Mucosa of stomach (tissue), 1 donor: Measurements from ENCODE around the gene CACNA1G.
A peak's percentile ranks its signal among the peaks of the same experiment; 100 is the strongest.

Experiments
- H3K27me3 ChIP-seq: one replicate; pipeline ENCODE4 v1.7.0; 2013; ENCODE audit warnings: mild to moderate bottlenecking, low read length; ENCODE audit not compliant: control insufficient read depth, insufficient read depth
- H3K36me3 ChIP-seq: one replicate; pipeline ENCODE4 v1.7.0; 2013; ENCODE audit warnings: low read length; ENCODE audit not compliant: control insufficient read depth, insufficient read depth
- H3K4me1 ChIP-seq: one replicate; pipeline ENCODE4 v1.7.0; 2013; ENCODE audit warnings: mild to moderate bottlenecking, low read length; ENCODE audit not compliant: control insufficient read depth, insufficient read depth
- H3K4me3 ChIP-seq: one replicate; pipeline ENCODE4 v1.7.0; 2013; ENCODE audit warnings: low read length
- H3K9ac ChIP-seq: one replicate; pipeline ENCODE4 v1.7.0; 2013; ENCODE audit warnings: mild to moderate bottlenecking, low read length, moderate library complexity
- H3K9me3 ChIP-seq: one replicate; pipeline ENCODE4 v1.7.0; 2013; ENCODE audit warnings: mild to moderate bottlenecking, low read length, moderate library complexity; ENCODE audit not compliant: control insufficient read depth
- donor health status: Pancreatic carcinoma.

The CACNA1G gene

DNA sequence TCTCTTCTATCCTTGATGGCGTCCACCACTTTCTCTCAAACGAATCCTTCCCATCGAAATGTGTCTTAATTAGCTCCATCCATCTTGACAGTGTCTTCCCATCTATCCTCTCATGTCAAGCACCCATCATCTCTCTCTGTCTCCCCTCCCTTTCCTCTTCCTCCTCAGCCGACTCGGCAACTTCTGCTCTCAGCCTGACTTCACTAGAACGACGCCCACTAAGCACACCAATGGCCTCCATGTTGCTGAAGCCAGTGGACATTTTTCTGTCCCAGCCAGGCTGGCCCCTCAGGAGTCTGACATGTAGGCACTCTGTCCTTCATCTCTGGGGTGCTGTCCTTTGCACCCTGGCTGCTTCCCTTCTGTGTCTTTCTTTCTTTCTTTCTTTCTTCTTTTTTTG is 16.0 kb upstream of the CACNA1G start:
- peaks cover 88% of the 10 kb centered on the region for H3K4me1 ChIP-seq

DNA sequence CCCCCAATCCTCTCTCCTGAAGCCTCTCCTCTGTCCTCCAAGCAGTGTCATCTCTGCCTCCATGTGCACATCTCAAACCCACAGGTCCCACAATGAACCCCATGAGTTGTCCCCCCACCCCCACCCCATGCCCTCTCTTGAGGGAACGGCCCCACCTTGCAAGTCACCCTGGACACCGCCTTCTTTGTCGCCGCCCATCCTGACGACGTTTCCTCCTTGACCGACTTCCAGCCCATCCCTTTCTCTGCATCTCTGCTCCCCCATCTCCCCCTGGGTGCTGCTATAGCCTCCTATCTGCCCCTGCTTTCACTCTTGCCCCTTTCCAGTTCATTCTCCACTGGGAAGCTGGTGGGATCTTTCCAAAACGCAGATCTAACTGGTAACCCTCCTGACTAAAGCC is 15.2 kb upstream of the CACNA1G start:
- H3K4me1 ChIP-seq = peaks cover 81% of the 10 kb centered on the region
- H3K4me3 ChIP-seq = no peak overlapping the region
- no peak overlapping the region for H3K9ac ChIP-seq
- peaks cover 4% of the 10 kb centered on the region for H3K36me3 ChIP-seq
- H3K9me3 ChIP-seq = no peaks in the 10 kb centered on the region
- no peaks in the 10 kb centered on the region for H3K27me3 ChIP-seq

More for the DNA sequence above, 16.0 kb upstream of the CACNA1G start:
- H3K27me3 ChIP-seq = no peaks in the 10 kb centered on the region
- peaks cover 9% of the 10 kb centered on the region for H3K36me3 ChIP-seq
- H3K9me3 ChIP-seq = no peaks in the 10 kb centered on the region
- no peak overlapping the region for H3K9ac ChIP-seq
- H3K4me3 ChIP-seq = no peak overlapping the region

DNA sequence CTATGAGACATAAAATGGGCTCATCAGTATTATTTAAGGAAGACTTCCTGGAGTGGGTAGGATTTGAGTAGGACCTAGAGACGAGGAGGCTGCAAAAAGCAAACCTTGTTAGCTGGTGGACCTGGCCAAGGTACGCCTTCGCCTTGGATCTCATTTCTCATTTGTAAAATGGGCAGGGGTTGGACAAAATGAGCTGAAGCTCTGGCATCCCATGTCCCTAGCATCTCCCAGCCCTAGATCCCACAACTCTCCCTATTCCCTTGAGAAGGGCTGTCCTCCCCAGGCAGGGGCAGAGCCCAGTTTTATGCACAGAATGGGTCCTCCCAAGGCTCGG is 13.8 kb upstream of the CACNA1G start:
- peaks cover 80% of the 10 kb centered on the region for H3K4me1 ChIP-seq
- H3K27me3 ChIP-seq = no peaks in the 10 kb centered on the region
- no peaks in the 10 kb centered on the region for H3K9me3 ChIP-seq
- peaks cover 4% of the 10 kb centered on the region for H3K36me3 ChIP-seq
- H3K4me3 ChIP-seq = no peak overlapping the region
- H3K9ac ChIP-seq = peak overlapping the region; percentile 95

DNA sequence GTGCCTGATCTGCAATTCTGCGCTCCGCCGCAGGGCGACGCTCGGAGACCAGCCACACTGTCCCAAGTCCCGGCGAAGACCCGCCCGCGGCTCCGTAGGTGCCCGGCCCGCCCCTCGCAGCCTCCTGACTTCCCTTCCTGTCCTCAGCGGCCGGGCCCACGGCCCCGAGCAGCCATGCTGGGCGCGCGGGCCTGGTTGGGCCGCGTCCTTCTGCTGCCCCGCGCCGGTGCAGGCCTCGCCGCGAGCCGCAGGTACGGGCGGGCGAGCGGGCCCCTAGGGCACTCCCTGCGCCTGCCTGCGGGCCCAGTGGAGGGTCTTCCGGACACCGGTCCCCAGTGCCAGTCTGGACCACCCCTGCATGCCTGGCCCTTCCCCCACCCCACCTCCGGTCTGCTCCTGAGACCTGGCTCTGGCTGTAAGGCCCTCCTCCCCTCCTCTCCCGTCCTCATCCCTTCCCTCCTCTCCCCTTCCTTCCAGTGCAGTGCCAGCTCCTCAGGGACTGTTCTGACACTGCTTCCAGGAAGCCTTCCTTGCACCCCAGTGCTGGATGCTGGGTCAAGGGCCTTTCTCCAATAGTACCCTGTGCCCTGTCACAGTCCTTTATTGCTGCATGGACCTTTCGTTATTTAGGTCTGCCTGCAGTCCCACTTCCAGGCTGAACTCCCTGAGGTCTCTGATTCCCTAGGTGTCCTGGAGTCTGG is 13.3 kb upstream of the CACNA1G start, which contains the start of gene SPATA20:
SPATA20 (plus strand) TSS at position 140 of the 701 bp plus-strand sequence; CDS start at position 175, 35 bp downstream.
- H3K9me3 ChIP-seq = no peaks in the 10 kb centered on the region
- peaks cover 3% of the 10 kb centered on the region for H3K36me3 ChIP-seq
- no peaks in the 10 kb centered on the region for H3K27me3 ChIP-seq
- peak within 1 kb of the TSS; percentile 95 for H3K9ac ChIP-seq
- H3K4me1 ChIP-seq = peaks cover 75% of the 10 kb centered on the region
- H3K4me3 ChIP-seq = peak within 1 kb of the TSS; percentile 85

DNA sequence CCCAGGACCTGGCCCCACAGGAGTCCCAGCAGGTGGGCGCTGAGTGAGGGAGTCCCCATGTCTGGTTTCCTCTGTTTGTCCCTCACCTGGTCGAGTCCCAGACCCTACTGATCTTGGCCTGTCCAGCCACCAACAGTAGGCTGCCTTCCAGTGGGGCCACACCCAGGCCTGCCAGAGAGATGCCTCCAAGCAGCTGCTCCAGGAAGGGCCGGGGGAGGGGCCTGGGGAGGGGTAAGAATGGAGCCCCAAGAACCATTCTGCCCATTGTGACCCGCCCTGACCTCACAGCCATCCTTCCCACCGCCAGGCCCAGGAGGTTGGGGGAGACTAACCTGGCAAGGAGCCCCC is 12.8 kb upstream of the CACNA1G start:
- H3K36me3 ChIP-seq = no peaks in the 10 kb centered on the region
- no peaks in the 10 kb centered on the region for H3K9me3 ChIP-seq
- peak overlapping the region; percentile 95 for H3K9ac ChIP-seq
- peak overlapping the region; percentile 85 for H3K4me3 ChIP-seq
- peaks cover 70% of the 10 kb centered on the region for H3K4me1 ChIP-seq
- H3K27me3 ChIP-seq = no peaks in the 10 kb centered on the region

DNA sequence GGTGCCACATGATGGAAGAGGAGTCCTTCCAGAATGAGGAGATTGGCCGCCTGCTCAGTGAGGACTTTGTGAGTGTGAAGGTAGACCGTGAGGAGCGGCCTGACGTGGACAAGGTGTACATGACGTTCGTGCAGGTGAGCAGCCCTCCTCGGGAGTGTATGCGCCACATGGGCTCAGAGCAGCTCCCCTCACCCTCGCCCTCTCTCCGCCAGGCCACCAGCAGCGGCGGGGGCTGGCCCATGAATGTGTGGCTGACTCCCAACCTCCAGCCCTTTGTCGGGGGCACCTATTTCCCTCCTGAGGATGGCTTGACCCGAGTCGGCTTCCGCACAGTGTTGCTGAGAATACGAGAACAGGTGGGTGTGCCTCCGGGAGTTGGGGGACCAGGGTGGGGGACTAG is 11.7 kb upstream of the CACNA1G start:
- H3K9me3 ChIP-seq = no peaks in the 10 kb centered on the region
- no peaks in the 10 kb centered on the region for H3K27me3 ChIP-seq
- no peaks in the 10 kb centered on the region for H3K36me3 ChIP-seq
- H3K9ac ChIP-seq = no peak overlapping the region
- H3K4me1 ChIP-seq = peaks cover 60% of the 10 kb centered on the region
- H3K4me3 ChIP-seq = no peak overlapping the region

DNA sequence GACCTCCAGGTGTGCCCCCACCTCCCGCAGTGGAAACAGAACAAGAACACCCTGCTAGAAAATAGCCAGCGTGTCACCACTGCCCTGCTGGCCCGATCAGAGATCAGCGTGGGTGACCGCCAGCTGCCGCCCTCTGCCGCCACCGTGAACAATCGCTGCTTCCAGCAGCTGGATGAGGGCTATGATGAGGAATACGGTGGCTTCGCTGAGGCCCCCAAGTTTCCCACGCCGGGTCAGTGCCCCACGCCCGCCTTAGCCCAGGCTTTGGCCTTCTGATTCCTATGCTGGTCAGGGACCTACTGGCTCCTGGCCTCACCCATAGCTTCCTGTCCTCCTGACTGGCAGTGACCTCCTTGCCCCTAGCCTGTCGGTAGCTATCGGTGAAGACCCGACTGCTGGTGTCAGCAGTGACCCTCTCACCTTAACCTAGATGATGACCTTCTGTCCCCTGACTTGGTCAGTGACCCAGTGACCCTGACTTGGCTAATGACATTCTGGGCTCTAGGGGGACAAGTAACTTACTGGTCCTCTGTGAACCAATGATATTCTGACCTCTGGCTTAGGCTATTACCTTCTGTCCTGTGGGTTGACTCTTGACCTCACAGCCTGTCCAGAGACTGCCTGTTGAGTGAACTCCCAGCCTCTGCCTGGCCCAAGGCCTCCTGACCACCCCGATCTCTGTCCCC is 11.1 kb upstream of the CACNA1G start:
- no peaks in the 10 kb centered on the region for H3K27me3 ChIP-seq
- H3K4me3 ChIP-seq = no peak overlapping the region
- H3K9me3 ChIP-seq = no peaks in the 10 kb centered on the region
- peaks cover 54% of the 10 kb centered on the region for H3K4me1 ChIP-seq
- no peaks in the 10 kb centered on the region for H3K36me3 ChIP-seq
- no peak overlapping the region for H3K9ac ChIP-seq

DNA sequence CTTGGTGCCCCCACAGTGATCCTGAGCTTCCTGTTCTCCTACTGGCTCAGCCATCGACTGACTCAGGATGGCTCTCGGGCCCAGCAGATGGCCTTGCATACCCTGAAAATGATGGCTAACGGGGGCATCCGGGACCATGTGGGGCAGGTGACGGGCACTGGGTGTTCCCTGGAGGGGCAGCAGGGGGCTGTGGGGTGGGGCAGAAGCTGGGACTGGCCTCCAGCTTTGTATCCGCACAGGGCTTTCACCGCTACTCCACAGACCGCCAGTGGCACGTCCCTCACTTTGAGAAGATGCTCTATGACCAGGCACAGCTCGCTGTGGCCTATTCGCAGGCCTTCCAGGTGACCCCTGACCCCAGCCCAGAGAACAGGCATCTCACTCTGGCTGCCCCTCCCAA is 10.5 kb upstream of the CACNA1G start:
- no peaks in the 10 kb centered on the region for H3K36me3 ChIP-seq

DNA sequence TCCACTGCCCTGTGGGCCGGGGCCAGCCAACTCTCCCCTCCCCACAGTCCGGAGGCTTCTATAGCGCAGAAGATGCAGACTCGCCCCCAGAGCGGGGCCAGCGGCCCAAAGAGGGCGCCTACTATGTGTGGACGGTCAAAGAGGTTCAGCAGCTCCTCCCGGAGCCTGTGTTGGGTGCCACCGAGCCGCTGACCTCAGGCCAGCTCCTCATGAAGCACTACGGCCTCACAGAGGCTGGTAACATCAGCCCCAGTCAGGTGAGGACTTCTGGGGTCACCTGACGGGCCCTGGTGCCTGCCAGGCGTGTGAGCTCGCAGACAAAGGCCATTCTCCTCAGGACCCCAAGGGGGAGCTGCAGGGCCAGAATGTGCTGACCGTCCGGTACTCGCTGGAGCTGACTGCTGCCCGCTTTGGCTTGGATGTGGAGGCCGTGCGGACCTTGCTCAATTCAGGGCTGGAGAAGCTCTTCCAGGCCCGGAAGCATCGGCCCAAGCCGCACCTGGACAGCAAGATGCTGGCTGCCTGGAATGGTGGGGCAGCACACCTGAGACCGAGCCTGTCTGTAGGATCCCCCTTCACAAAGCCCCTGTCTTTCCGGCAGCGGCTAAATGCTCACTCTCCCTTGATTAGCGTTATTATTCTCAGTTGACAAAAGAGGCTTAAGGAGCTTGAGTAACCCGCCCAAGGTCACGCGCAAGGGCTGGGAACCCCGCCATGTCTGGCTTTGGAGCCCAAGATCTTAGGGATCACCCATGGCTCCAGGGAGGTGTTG is 9.7 kb upstream of the CACNA1G start:
- H3K27me3 ChIP-seq = no peaks in the 10 kb centered on the region
- no peaks in the 10 kb centered on the region for H3K36me3 ChIP-seq
- no peak overlapping the region for H3K9ac ChIP-seq
- H3K9me3 ChIP-seq = no peaks in the 10 kb centered on the region
- no peak overlapping the region for H3K4me3 ChIP-seq
- peaks cover 40% of the 10 kb centered on the region for H3K4me1 ChIP-seq

More for the DNA sequence above, 10.5 kb upstream of the CACNA1G start:
- Histone ChIP-seq H3K4me3 (no peak overlapping the region), H3K9me3 (no peaks in the 10 kb centered on the region), H3K27me3 (no peaks in the 10 kb centered on the region), H3K4me1 (peaks cover 48% of the 10 kb centered on the region), H3K9ac (no peak overlapping the region)

DNA sequence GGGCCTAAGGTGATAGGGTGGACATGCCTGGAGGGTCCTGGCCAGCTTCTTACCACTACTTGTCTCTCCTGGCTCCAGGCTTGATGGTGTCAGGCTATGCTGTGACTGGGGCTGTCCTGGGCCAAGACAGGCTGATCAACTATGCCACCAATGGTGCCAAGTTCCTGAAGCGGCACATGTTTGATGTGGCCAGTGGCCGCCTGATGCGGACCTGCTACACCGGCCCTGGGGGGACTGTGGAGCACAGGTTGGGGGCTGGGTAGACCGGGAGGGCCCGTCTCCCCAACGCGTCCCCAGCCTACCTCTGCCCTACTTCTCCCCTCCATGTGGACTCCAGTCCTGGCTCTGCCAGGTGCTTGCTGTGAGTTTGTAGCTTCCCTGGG is 9.1 kb upstream of the CACNA1G start:
- H3K36me3 ChIP-seq = no peaks in the 10 kb centered on the region
- H3K4me3 ChIP-seq = no peak overlapping the region
- H3K27me3 ChIP-seq = no peaks in the 10 kb centered on the region
- H3K4me1 ChIP-seq = peaks cover 34% of the 10 kb centered on the region
- no peak overlapping the region for H3K9ac ChIP-seq
- no peaks in the 10 kb centered on the region for H3K9me3 ChIP-seq

DNA sequence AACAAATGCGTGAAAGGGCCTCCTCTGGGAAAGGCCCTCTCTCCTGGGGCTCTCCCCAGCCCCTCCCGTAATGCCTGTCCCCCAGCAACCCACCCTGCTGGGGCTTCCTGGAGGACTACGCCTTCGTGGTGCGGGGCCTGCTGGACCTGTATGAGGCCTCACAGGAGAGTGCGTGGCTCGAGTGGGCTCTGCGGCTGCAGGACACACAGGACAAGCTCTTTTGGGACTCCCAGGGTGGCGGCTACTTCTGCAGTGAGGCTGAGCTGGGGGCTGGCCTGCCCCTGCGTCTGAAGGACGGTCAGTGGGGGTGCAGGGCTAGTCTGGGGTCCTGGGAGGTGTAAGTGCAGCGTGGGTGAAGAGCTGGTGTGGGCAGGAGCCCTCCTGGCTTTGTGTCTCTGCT is 8.6 kb upstream of the CACNA1G start:
- no peaks in the 10 kb centered on the region for H3K27me3 ChIP-seq
- H3K9me3 ChIP-seq = no peaks in the 10 kb centered on the region
- peaks cover 29% of the 10 kb centered on the region for H3K4me1 ChIP-seq
- no peak overlapping the region for H3K9ac ChIP-seq
- no peaks in the 10 kb centered on the region for H3K36me3 ChIP-seq
- no peak overlapping the region for H3K4me3 ChIP-seq

DNA sequence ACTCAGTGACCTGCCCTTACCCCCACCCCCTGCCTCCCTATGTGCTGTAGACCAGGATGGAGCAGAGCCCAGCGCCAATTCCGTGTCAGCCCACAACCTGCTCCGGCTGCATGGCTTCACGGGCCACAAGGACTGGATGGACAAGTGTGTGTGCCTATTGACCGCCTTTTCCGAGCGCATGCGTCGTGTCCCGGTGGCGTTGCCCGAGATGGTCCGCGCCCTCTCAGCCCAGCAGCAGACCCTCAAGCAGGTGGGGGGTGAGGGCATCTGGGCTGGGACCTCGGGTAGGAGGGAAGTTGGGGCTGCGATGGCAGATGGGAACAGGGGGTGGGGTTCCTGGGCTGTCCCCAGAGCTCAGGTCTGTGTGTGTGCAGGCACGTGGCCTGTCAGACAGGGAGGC is 6.3 kb upstream of the CACNA1G start:
- Histone ChIP-seq H3K4me1 (peaks cover 20% of the 10 kb centered on the region), H3K27me3 (peaks cover 11% of the 10 kb centered on the region), H3K4me3 (no peak overlapping the region), H3K9ac (no peak overlapping the region), H3K9me3 (no peaks in the 10 kb centered on the region), H3K36me3 (no peaks in the 10 kb centered on the region)
